ENCODE data around the gene PTMA. TPM values are rescaled to one million over a fixed set of nuclear protein-coding genes. Genes with fewer than 3 reads are reported as not detected.
A peak's percentile ranks its signal among the peaks of the same experiment; 100 is the strongest.

Gene PTMA
- total RNA-seq, 1 experiment from 2014 or later = 2,164 TPM

DNA sequence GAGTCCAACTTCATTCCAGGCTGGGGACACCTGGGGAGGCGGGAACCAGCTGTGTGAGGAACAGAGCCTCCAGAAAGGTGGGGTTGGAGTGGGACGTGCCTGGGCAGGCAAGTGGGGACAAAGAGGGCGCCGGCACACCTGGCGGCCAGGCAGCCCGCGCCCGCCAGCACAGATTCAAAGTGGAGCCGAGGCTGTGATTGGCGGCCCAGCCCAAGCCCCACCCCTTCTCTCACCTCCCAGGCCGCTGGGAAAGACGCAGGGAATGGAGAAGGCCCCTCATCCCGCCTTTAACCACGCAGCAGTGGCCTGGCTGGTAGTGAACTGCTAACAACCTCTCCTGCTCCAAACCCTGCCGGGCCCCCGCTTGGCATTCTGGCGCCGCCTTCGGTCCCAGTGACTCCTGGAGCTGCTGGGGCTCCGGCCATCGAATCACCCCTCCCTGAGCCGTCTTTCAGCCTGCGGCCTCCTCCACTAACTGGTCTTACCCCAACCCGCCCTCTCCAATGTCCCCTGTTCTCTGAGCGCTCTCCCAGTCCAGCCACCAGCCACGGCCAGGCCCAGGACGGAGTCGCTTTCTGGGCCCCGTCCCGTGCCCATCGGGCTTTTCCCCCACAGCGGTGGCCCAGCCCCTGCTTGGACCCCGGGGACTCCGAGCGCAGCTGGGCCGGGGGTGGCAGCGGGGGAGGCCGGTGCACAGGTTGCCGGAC lies 27.9 kb upstream of the PTMA start:
- Mint-ChIP-seq H3K27me3 (ENCODE audit: low read depth) (no peaks in the 10 kb centered on the region), H3K27ac (peak overlapping the region; percentile 99), H3K4me3 (peak overlapping the region; percentile 76), H3K36me3 (no peaks in the 10 kb centered on the region), H3K4me1 (peaks cover 37% of the 10 kb centered on the region), H3K9me3 (no peaks in the 10 kb centered on the region)
- ChIA-PET POLR2A (interaction anchor here (0.8 to 7.0 kb wide), 8 partner anchors 14 to 67 kb away, joined by 3 to 61 read pairs (median 8); partner anchors contain the start of gene PTMA), CTCF (interaction anchor here (0.8 to 2.6 kb wide), 12 partner anchors 11 to 139 kb away, joined by 3 to 26 read pairs (median 6); partner anchors contain the start of genes COPS7B and PTMA)
- DNase-seq (ENCODE audit: low spot score) (peak; percentile 87), ATAC-seq (peak; percentile 63)
- TF ChIP-seq, protein P1, sequence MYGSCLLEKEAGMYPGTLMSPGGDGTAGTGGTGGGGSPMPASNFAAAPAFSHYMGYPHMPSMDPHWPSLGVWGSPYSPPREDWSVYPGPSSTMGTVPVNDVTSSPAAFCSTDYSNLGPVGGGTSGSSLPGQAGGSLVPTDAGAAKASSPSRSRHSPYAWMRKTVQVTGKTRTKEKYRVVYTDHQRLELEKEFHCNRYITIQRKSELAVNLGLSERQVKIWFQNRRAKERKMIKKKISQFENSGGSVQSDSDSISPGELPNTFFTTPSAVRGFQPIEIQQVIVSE (CRISPR knock-in tag; IDR thresholded peaks at IDR 0.05; ENCODE audit: borderline replicate concordance) = no peak
- TF ChIP-seq, protein P2, sequence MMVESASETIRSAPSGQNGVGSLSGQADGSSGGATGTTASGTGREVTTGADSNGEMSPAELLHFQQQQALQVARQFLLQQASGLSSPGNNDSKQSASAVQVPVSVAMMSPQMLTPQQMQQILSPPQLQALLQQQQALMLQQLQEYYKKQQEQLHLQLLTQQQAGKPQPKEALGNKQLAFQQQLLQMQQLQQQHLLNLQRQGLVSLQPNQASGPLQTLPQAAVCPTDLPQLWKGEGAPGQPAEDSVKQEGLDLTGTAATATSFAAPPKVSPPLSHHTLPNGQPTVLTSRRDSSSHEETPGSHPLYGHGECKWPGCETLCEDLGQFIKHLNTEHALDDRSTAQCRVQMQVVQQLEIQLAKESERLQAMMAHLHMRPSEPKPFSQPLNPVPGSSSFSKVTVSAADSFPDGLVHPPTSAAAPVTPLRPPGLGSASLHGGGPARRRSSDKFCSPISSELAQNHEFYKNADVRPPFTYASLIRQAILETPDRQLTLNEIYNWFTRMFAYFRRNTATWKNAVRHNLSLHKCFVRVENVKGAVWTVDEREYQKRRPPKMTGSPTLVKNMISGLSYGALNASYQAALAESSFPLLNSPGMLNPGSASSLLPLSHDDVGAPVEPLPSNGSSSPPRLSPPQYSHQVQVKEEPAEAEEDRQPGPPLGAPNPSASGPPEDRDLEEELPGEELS (CRISPR knock-in tag; IDR thresholded peaks at IDR 0.05) = no peak
- TF ChIP-seq ZNF423 (CRISPR knock-in tag; IDR thresholded peaks at IDR 0.05) (peak; percentile 68), SOX15 (CRISPR knock-in tag; IDR thresholded peaks at IDR 0.05) (no peak), ELF4 (CRISPR knock-in tag; IDR thresholded peaks at IDR 0.05; ENCODE audit: low read depth) (peak; percentile 66; the same call in 1 of the 2 replicates), OVOL2 (CRISPR knock-in tag; IDR thresholded peaks at IDR 0.05; ENCODE audit: borderline replicate concordance) (no peak), IRF2 (CRISPR knock-in tag; IDR thresholded peaks at IDR 0.05; ENCODE audit: borderline replicate concordance, low read depth) (no peak), FOXJ3 (CRISPR knock-in tag; IDR thresholded peaks at IDR 0.05; ENCODE audit: borderline replicate concordance) (no peak), NR2C2 (CRISPR knock-in tag; IDR thresholded peaks at IDR 0.05) (no peak; the same call in 1 of the 2 replicates), SMAD4 (CRISPR knock-in tag; IDR thresholded peaks at IDR 0.05) (no peak), MXD4 (CRISPR knock-in tag; IDR thresholded peaks at IDR 0.05; ENCODE audit: borderline replicate concordance) (no peak), ZNF263 (CRISPR knock-in tag; IDR thresholded peaks at IDR 0.05; ENCODE audit: low read depth) (0 out of 2 replicates have a peak, but pooled peaks have one; percentile 36), NFATC4 (CRISPR knock-in tag; IDR thresholded peaks at IDR 0.05) (0 out of 2 replicates have a peak, but pooled peaks have one; percentile 44), ZNF416 (CRISPR knock-in tag; IDR thresholded peaks at IDR 0.05) (peak; percentile 88)
- TF ChIP-seq, protein P3, sequence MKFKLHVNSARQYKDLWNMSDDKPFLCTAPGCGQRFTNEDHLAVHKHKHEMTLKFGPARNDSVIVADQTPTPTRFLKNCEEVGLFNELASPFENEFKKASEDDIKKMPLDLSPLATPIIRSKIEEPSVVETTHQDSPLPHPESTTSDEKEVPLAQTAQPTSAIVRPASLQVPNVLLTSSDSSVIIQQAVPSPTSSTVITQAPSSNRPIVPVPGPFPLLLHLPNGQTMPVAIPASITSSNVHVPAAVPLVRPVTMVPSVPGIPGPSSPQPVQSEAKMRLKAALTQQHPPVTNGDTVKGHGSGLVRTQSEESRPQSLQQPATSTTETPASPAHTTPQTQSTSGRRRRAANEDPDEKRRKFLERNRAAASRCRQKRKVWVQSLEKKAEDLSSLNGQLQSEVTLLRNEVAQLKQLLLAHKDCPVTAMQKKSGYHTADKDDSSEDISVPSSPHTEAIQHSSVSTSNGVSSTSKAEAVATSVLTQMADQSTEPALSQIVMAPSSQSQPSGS (CRISPR knock-in tag; IDR thresholded peaks at IDR 0.05; ENCODE audit: borderline replicate concordance, low read depth) = no peak
- TF ChIP-seq, protein P4, sequence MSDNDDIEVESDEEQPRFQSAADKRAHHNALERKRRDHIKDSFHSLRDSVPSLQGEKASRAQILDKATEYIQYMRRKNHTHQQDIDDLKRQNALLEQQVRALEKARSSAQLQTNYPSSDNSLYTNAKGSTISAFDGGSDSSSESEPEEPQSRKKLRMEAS (CRISPR knock-in tag; IDR thresholded peaks at IDR 0.05) = peak; percentile 89
- TF ChIP-seq, protein P5, sequence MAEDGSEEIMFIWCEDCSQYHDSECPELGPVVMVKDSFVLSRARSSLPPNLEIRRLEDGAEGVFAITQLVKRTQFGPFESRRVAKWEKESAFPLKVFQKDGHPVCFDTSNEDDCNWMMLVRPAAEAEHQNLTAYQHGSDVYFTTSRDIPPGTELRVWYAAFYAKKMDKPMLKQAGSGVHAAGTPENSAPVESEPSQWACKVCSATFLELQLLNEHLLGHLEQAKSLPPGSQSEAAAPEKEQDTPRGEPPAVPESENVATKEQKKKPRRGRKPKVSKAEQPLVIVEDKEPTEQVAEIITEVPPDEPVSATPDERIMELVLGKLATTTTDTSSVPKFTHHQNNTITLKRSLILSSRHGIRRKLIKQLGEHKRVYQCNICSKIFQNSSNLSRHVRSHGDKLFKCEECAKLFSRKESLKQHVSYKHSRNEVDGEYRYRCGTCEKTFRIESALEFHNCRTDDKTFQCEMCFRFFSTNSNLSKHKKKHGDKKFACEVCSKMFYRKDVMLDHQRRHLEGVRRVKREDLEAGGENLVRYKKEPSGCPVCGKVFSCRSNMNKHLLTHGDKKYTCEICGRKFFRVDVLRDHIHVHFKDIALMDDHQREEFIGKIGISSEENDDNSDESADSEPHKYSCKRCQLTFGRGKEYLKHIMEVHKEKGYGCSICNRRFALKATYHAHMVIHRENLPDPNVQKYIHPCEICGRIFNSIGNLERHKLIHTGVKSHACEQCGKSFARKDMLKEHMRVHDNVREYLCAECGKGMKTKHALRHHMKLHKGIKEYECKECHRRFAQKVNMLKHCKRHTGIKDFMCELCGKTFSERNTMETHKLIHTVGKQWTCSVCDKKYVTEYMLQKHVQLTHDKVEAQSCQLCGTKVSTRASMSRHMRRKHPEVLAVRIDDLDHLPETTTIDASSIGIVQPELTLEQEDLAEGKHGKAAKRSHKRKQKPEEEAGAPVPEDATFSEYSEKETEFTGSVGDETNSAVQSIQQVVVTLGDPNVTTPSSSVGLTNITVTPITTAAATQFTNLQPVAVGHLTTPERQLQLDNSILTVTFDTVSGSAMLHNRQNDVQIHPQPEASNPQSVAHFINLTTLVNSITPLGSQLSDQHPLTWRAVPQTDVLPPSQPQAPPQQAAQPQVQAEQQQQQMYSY (CRISPR knock-in tag; IDR thresholded peaks at IDR 0.05) = no peak
- TF ChIP-seq, protein P6, sequence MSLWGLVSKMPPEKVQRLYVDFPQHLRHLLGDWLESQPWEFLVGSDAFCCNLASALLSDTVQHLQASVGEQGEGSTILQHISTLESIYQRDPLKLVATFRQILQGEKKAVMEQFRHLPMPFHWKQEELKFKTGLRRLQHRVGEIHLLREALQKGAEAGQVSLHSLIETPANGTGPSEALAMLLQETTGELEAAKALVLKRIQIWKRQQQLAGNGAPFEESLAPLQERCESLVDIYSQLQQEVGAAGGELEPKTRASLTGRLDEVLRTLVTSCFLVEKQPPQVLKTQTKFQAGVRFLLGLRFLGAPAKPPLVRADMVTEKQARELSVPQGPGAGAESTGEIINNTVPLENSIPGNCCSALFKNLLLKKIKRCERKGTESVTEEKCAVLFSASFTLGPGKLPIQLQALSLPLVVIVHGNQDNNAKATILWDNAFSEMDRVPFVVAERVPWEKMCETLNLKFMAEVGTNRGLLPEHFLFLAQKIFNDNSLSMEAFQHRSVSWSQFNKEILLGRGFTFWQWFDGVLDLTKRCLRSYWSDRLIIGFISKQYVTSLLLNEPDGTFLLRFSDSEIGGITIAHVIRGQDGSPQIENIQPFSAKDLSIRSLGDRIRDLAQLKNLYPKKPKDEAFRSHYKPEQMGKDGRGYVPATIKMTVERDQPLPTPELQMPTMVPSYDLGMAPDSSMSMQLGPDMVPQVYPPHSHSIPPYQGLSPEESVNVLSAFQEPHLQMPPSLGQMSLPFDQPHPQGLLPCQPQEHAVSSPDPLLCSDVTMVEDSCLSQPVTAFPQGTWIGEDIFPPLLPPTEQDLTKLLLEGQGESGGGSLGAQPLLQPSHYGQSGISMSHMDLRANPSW (CRISPR knock-in tag; conservative IDR thresholded peaks at IDR 0.05; ENCODE audit: low read depth) = no peak
- TF ChIP-seq, protein P7, sequence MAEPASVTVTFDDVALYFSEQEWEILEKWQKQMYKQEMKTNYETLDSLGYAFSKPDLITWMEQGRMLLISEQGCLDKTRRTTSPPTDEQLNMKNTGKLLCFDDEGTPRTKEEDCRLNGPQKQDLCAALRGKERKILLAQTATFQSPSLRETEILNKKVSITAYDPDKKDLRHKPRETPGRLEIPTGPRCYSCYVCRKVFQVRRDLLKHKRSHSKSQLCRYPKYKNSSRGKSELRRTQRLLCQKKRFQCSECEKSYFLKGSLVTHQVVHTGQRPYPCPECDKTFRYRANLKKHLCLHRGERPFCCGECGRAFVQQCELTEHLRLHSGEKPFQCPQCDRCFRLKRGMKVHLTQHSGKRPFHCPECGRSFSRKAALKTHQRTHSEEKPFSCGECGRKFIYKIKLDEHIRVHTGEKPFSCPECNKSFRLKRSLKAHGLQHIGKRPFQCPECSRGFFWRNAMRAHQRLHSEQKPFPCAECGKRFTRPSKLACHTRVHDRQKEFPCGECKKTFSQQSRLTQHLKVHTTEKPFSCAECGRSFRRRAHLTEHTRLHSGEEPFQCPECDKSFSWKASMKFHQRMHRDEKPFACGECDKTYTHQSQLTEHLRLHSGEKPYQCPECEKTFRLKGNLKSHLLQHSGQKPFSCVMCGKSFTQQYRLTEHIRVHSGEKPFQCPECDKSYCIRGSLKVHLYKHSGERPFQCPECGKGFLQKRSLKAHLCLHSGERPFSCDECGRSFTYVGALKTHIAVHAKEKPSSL (CRISPR knock-in tag; conservative IDR thresholded peaks at IDR 0.05) = no peak
- TF ChIP-seq, protein P8, sequence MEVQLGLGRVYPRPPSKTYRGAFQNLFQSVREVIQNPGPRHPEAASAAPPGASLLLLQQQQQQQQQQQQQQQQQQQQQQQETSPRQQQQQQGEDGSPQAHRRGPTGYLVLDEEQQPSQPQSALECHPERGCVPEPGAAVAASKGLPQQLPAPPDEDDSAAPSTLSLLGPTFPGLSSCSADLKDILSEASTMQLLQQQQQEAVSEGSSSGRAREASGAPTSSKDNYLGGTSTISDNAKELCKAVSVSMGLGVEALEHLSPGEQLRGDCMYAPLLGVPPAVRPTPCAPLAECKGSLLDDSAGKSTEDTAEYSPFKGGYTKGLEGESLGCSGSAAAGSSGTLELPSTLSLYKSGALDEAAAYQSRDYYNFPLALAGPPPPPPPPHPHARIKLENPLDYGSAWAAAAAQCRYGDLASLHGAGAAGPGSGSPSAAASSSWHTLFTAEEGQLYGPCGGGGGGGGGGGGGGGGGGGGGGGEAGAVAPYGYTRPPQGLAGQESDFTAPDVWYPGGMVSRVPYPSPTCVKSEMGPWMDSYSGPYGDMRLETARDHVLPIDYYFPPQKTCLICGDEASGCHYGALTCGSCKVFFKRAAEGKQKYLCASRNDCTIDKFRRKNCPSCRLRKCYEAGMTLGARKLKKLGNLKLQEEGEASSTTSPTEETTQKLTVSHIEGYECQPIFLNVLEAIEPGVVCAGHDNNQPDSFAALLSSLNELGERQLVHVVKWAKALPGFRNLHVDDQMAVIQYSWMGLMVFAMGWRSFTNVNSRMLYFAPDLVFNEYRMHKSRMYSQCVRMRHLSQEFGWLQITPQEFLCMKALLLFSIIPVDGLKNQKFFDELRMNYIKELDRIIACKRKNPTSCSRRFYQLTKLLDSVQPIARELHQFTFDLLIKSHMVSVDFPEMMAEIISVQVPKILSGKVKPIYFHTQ (CRISPR knock-in tag; IDR thresholded peaks at IDR 0.05) = no peak

Data from WTC11 (cell line).